OCI-LY7 (cell line): ENCODE measurements around the gene XRCC3. TPM values are rescaled to one million over a fixed set of nuclear protein-coding genes. Genes with fewer than 3 reads are reported as not detected.

Experiments
- BruUV-seq: library from RNA; stranded (reverse); fragments of 400-500 nt; replicated peaks from 2 replicates; lab custom pipeline; 2021; lab: Mats Ljungman, UMichigan
- CTCF ChIA-PET: fragments of 300-600 bp; sonication (Branson Sonifier 250); formaldehyde crosslinking; loops from one replicate; lab custom pipeline; 2022; ENCODE audit warnings: antibody characterized with exemption; ENCODE audit not compliant: unreplicated experiment; lab: Charles Lee
- POLR2A ChIA-PET: fragments of 300-600 bp; sonication (Branson Sonifier 250); formaldehyde crosslinking; loops from one replicate; lab custom pipeline; 2022; ENCODE audit warnings: antibody characterized with exemption; lab: Charles Lee
- DNase-seq: peaks from one replicate; pipeline ENCODE4 v3.0.0-alpha.2; 2015; ENCODE audit warnings: low spot score
- H2AFZ ChIP-seq: fragments of 200-600 bp; sonication (generic), shearing (Covaris generic); 2 replicates; pipeline ENCODE4 v1.6.1; 2014; ENCODE audit warnings: mild to moderate bottlenecking, antibody characterized with exemption, low read length, moderate library complexity
- H3K27ac ChIP-seq: fragments of 200-600 bp; sonication (generic); 2 replicates; pipeline ENCODE4 v1.5.1; 2014; ENCODE audit warnings: mixed run types, low read depth, mild to moderate bottlenecking, moderate library complexity, low read length, inconsistent platforms; ENCODE audit not compliant: poor library complexity, severe bottlenecking
- H3K36me3 ChIP-seq: fragments of 200-600 bp; sonication (generic); 2 replicates; pipeline ENCODE4 v1.6.1; 2014; ENCODE audit warnings: mild to moderate bottlenecking, antibody characterized with exemption, low read length, moderate library complexity, mixed read lengths; ENCODE audit not compliant: insufficient read depth
- H3K4me1 ChIP-seq: fragments of 200-600 bp; sonication (generic); 2 replicates; pipeline ENCODE4 v1.5.1; 2014; ENCODE audit warnings: mild to moderate bottlenecking, low read length; ENCODE audit not compliant: insufficient read depth, poor library complexity, severe bottlenecking
- H3K4me2 ChIP-seq: fragments of 200-600 bp; sonication (generic); 2 replicates; pipeline ENCODE4 v1.6.1; 2014; ENCODE audit warnings: mild to moderate bottlenecking, low read length
- H3K4me3 ChIP-seq: fragments of 200-600 bp; sonication (generic); 2 replicates; pipeline ENCODE4 v1.5.1; 2014; ENCODE audit warnings: mild to moderate bottlenecking, low read depth, low read length; ENCODE audit not compliant: poor library complexity, severe bottlenecking
- H3K79me2 ChIP-seq: fragments of 200-600 bp; sonication (generic); 2 replicates; pipeline ENCODE4 v1.6.1; 2016; ENCODE audit warnings: low read depth, mild to moderate bottlenecking, low read length, moderate library complexity, mixed read lengths; ENCODE audit not compliant: insufficient read depth
- H3K9me2 ChIP-seq: fragments of 200-600 bp; sonication (generic); 2 replicates; pipeline ENCODE4 v1.6.1; 2016; ENCODE audit warnings: mild to moderate bottlenecking, low read length, mixed read lengths; ENCODE audit not compliant: insufficient read depth
- H3K9me3 ChIP-seq: fragments of 200-600 bp; sonication (generic); 2 replicates; pipeline ENCODE4 v1.6.1; 2014; ENCODE audit warnings: mild to moderate bottlenecking, mixed run types, low read length, mixed read lengths
- H4K20me1 ChIP-seq: fragments of 200-600 bp; sonication (generic); 2 replicates; pipeline ENCODE4 v1.6.1; 2014; ENCODE audit warnings: mild to moderate bottlenecking, antibody characterized with exemption, low read length, moderate library complexity, mixed read lengths; ENCODE audit not compliant: insufficient read depth
- CTCF ChIP-seq: fragments of 200-600 bp; sonication (generic); conservative IDR thresholded peaks from 2 replicates; pipeline ENCODE4 v1.5.1; 2014; ENCODE audit warnings: mild to moderate bottlenecking, antibody characterized with exemption, low read length, moderate library complexity, mixed read lengths
- EZH2phosphoT487 ChIP-seq: fragments of 200-600 bp; sonication (generic); IDR thresholded peaks from 2 replicates; pipeline ENCODE4 v1.6.1; 2018; ENCODE audit warnings: low read depth, borderline replicate concordance, mild to moderate bottlenecking, mixed run types, antibody characterized with exemption, low read length, moderate library complexity, mixed read lengths
- intact Hi-C: fragments of 100-400 bp; cut with micrococcal nuclease; formaldehyde crosslinking; loops from one replicate; pipeline ENCODE4 v1.10.0; 2022; ENCODE audit not compliant: unreplicated experiment
- total RNA-seq, 2 experiments: library from RNA; depleted of rRNA in 1 of 2; stranded (reverse); fragments of >200 nt in 1 of 2; shearing (Covaris generic) in 1 of 2; gene quantifications; 2 replicates each; pipeline ENCODE4 v1.2.3, GENCODE V29; 2014 to 2022

Gene XRCC3
- total RNA-seq, 2 experiments from 2014 or later, result 83.3 to 130 TPM

DNA sequence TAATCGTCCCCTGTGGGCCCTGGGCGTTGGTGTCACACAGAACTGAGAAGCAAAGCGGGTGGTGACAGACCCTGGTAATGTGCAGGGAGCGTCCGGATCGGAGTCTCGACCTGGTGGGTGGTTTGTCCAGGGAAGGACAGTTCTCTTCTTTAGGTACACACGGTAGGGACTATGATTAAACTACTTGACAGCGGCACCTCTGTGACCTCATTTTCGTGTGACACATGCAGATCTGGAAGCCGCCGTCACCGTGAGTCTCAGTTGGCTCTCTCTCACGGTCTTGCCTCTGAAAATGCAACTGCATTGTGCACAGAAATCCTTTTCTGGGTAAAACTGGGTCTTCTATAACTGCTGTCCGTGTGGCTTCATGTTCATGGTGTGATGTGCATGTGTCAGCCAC, 32.1 kb downstream of the XRCC3 start:
- Histone ChIP-seq H3K27ac (no peak overlapping the region), H4K20me1 (no peaks in the 10 kb centered on the region), H3K4me3 (no peak overlapping the region), H3K9me2 (no peaks in the 10 kb centered on the region), H3K36me3 (peaks cover 94% of the 10 kb centered on the region), H3K4me2 (no peak overlapping the region), H3K4me1 (peaks cover 12% of the 10 kb centered on the region), H3K79me2 (no peaks in the 10 kb centered on the region), H3K9me3 (no peaks in the 10 kb centered on the region), H2AFZ (no peak overlapping the region)
- ChIA-PET CTCF (no interaction called here), POLR2A (no interaction called here)
- TF ChIP-seq EZH2phosphoT487, result no peak
- TF ChIP-seq CTCF, result no peak
- intact Hi-C loops, result no loop called here
- no TSS peak for BruUV-seq
- DNase-seq, result no peak

GRCh38 chr14:103680491-103681231, 34.6 kb downstream of the XRCC3 start:
- no peaks in the 10 kb centered on the region for H4K20me1 ChIP-seq
- no peak overlapping the region for H3K27ac ChIP-seq
- H3K79me2 ChIP-seq, result no peaks in the 10 kb centered on the region
- no peak overlapping the region for H2AFZ ChIP-seq
- no peak overlapping the region for H3K4me2 ChIP-seq
- intact Hi-C loops, result no loop called here
- H3K36me3 ChIP-seq, result peaks cover 96% of the 10 kb centered on the region
- no peaks in the 10 kb centered on the region for H3K9me3 ChIP-seq
- H3K4me3 ChIP-seq, result no peak overlapping the region
- no peak for DNase-seq
- no peaks in the 10 kb centered on the region for H3K9me2 ChIP-seq
- ChIA-PET POLR2A (interaction anchor here (0.5 to 1.2 kb wide), 4 partner anchors 10 to 52 kb away, joined by 3 to 5 read pairs (median 4); no protein-coding TSS in a partner anchor), CTCF (interaction anchor here (1.0 kb wide), 1 partner anchor 52 kb away, joined by 4 read pairs; the partner anchor contains the start of gene KLC1)
- H3K4me1 ChIP-seq, result peaks cover 12% of the 10 kb centered on the region
- no peak for TF ChIP-seq EZH2phosphoT487
- TF ChIP-seq CTCF, result no peak
- no TSS peak for BruUV-seq

GRCh38 chr14:103679351-103679750, 35.9 kb downstream of the XRCC3 start:
- peaks cover 12% of the 10 kb centered on the region for H3K4me1 ChIP-seq
- H4K20me1 ChIP-seq, result no peaks in the 10 kb centered on the region
- H3K9me3 ChIP-seq, result no peaks in the 10 kb centered on the region
- H3K79me2 ChIP-seq, result no peaks in the 10 kb centered on the region
- intact Hi-C loops, result loop anchor here (2.0 kb wide), 1 partner anchor 107 kb away; no protein-coding TSS in a partner anchor
- no peak overlapping the region for H2AFZ ChIP-seq
- peak overlapping the region; percentile 3 for H3K27ac ChIP-seq
- H3K36me3 ChIP-seq, result peaks cover 96% of the 10 kb centered on the region
- H3K4me3 ChIP-seq, result no peak overlapping the region
- BruUV-seq, result no TSS peak
- H3K4me2 ChIP-seq, result peak overlapping the region; percentile 17; the same call in 1 of the 2 replicates
- CTCF ChIA-PET, result interaction anchor here (0.9 to 1.0 kb wide), 2 partner anchors 11 to 51 kb away, joined by 3 to 4 read pairs; partner anchors contain the start of gene KLC1
- POLR2A ChIA-PET, result interaction anchor here (0.6 to 1.2 kb wide), 2 partner anchors 12 to 15 kb away, joined by 3 to 5 read pairs; no protein-coding TSS in a partner anchor
- H3K9me2 ChIP-seq, result no peaks in the 10 kb centered on the region
- no peak for TF ChIP-seq EZH2phosphoT487
- TF ChIP-seq CTCF, result peak; percentile 94
- peak; percentile 69 for DNase-seq
